Measurements from ENCODE around the gene AQP2. TPM values are rescaled to one million over a fixed set of nuclear protein-coding genes. Genes with fewer than 3 reads are reported as not detected.

The AQP2 gene
- total RNA-seq, 4 donors from 2014 or later = not detected

DNA sequence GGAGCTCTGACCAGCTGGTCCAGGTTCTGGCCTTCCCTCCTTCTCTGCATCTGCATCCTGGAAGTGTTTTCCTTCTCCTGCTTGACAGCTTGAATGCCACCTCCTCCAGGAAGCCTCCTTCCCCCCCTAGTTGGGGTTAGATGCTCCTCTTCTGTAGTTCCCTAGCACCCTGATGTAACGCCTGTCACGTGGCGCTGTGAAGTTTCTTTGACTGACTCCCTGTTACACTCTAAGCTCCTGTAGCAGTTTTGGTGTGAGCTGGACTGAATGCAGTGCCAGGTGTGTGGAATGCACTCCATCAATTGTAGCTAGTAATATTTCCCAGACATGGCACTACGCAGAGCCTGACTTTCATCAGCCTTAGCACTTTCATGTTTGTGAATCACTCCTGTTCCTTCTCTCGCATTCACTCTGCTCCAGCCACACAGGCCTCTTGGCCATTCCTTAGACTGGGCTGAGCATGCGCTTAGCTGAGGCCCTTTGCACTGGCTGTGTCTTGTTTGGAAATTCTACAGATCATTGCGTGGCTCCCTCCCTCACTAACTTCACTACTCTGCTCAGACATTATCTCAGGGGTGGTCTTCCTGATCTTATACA is 44.7 kb upstream of the AQP2 start:
- DNase-seq = no peak
- in situ Hi-C loops (cut with MboI; ENCODE audit: low pct_ligation_motif_present in 1 of 4, low pct_unique_long_range_greater_than_20kb in 1 of 4, low sequenced_read_pairs in 3 of 4) (no loop called here), intact Hi-C loops (cut with DNase I; ENCODE audit: low total_unique reads) (no loop called here)
- H3K36me3 ChIP-seq = no peaks in the 10 kb centered on the region
- no peaks in the 10 kb centered on the region for H3K9me3 ChIP-seq
- H3K27ac ChIP-seq = no peak overlapping the region
- 88 to 100% methylated on average over 2 to 7 of the region's 7 CpGs for WGBS, 2 donors (ENCODE audit: low coverage in 1 of 2)
- TF ChIP-seq POLR2A (IDR thresholded peaks at IDR 0.05) = no peak
- TF ChIP-seq POLR2AphosphoS5 (IDR thresholded peaks at IDR 0.05) = no peak
- TF ChIP-seq EP300 (IDR thresholded peaks at IDR 0.05; ENCODE audit: low read depth) = no peak
- TF ChIP-seq, protein P1, sequence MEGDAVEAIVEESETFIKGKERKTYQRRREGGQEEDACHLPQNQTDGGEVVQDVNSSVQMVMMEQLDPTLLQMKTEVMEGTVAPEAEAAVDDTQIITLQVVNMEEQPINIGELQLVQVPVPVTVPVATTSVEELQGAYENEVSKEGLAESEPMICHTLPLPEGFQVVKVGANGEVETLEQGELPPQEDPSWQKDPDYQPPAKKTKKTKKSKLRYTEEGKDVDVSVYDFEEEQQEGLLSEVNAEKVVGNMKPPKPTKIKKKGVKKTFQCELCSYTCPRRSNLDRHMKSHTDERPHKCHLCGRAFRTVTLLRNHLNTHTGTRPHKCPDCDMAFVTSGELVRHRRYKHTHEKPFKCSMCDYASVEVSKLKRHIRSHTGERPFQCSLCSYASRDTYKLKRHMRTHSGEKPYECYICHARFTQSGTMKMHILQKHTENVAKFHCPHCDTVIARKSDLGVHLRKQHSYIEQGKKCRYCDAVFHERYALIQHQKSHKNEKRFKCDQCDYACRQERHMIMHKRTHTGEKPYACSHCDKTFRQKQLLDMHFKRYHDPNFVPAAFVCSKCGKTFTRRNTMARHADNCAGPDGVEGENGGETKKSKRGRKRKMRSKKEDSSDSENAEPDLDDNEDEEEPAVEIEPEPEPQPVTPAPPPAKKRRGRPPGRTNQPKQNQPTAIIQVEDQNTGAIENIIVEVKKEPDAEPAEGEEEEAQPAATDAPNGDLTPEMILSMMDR (IDR thresholded peaks at IDR 0.05) = no peak
- H3K27me3 ChIP-seq = peaks cover 11% of the 10 kb centered on the region
- H3K4me3 ChIP-seq = no peak overlapping the region
- H3K4me1 ChIP-seq = peaks cover 0 to 7% (median 6%) of the 10 kb centered on the region in 4 donors

DNA sequence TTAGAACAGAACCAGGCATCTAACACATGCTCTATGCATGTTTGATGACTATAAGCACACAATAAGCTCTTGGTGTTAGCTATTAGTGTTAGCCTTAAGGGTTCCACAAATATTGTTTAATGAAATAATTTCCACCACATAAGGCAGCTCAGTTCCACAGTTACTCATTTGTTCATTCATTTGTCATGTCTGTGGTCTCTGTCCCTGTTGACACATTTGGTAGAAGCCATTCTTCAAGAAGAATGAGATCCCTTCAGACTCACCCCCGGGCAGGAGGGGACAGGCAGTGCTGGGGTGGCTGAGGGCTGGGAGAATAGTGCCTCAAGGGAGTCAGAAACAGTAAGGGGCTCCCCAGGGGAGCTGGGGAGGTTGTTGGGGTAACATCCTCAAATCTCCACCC is 43.2 kb upstream of the AQP2 start:
- no peak for DNase-seq
- peaks cover 0 to 7% (median 6%) of the 10 kb centered on the region in 4 donors for H3K4me1 ChIP-seq
- no peak overlapping the region for H3K27ac ChIP-seq
- intact Hi-C loops (cut with DNase I; ENCODE audit: low total_unique reads) (no loop called here), in situ Hi-C loops (cut with MboI; ENCODE audit: low pct_ligation_motif_present in 1 of 4, low pct_unique_long_range_greater_than_20kb in 1 of 4, low sequenced_read_pairs in 3 of 4) (no loop called here)
- TF ChIP-seq, protein P1 (IDR thresholded peaks at IDR 0.05) = no peak
- TF ChIP-seq POLR2A (IDR thresholded peaks at IDR 0.05) = no peak
- TF ChIP-seq POLR2AphosphoS5 (IDR thresholded peaks at IDR 0.05) = no peak
- TF ChIP-seq EP300 (IDR thresholded peaks at IDR 0.05; ENCODE audit: low read depth) = no peak
- no peaks in the 10 kb centered on the region for H3K36me3 ChIP-seq
- 80% methylated on average over 1 of the region's 1 CpG; no CpG with 5 or more reads in 1 of the 2 donors for WGBS, 2 donors (ENCODE audit: low coverage in 1 of 2)
- no peak overlapping the region for H3K4me3 ChIP-seq
- H3K9me3 ChIP-seq = no peaks in the 10 kb centered on the region
- peaks cover 11% of the 10 kb centered on the region for H3K27me3 ChIP-seq

- Histone ChIP-seq H3K4me3 (no peak overlapping the region), H3K9me3 (no peaks in the 10 kb centered on the region), H3K4me1 (peaks cover 0 to 4% (median 0%) of the 10 kb centered on the region in 4 donors), H3K27me3 (peaks cover 7% of the 10 kb centered on the region), H3K36me3 (no peaks in the 10 kb centered on the region), H3K27ac (no peak overlapping the region)
- in situ Hi-C loops (cut with MboI; ENCODE audit: low pct_ligation_motif_present in 1 of 4, low pct_unique_long_range_greater_than_20kb in 1 of 4, low sequenced_read_pairs in 3 of 4) (no loop called here), intact Hi-C loops (cut with DNase I; ENCODE audit: low total_unique reads) (no loop called here)
- TF ChIP-seq POLR2A (IDR thresholded peaks at IDR 0.05) (no peak), POLR2AphosphoS5 (IDR thresholded peaks at IDR 0.05) (no peak), EP300 (IDR thresholded peaks at IDR 0.05; ENCODE audit: low read depth) (no peak)
- TF ChIP-seq, protein P1 (IDR thresholded peaks at IDR 0.05) = no peak
- WGBS, 2 donors (ENCODE audit: low coverage in 1 of 2) = 95 to 100% methylated on average over 3 to 4 of the region's 4 CpGs
- DNase-seq = no peak
Measured at GRCh38 chr12:49909356-49909755, 41.2 kb upstream of the AQP2 start.

- no peaks in the 10 kb centered on the region for H3K4me1 ChIP-seq
- WGBS, 2 donors (ENCODE audit: low coverage in 1 of 2) = 70 to 86% methylated on average over 11 to 16 of the region's 16 CpGs
- DNase-seq = no peak
- H3K4me3 ChIP-seq = no peak overlapping the region
- H3K9me3 ChIP-seq = no peaks in the 10 kb centered on the region
- in situ Hi-C loops (cut with MboI; ENCODE audit: low pct_ligation_motif_present in 1 of 4, low pct_unique_long_range_greater_than_20kb in 1 of 4, low sequenced_read_pairs in 3 of 4) = no loop called here
- H3K36me3 ChIP-seq = no peaks in the 10 kb centered on the region
- H3K27ac ChIP-seq = no peak overlapping the region
- TF ChIP-seq POLR2A (IDR thresholded peaks at IDR 0.05) (no peak), EP300 (IDR thresholded peaks at IDR 0.05; ENCODE audit: low read depth) (no peak), POLR2AphosphoS5 (IDR thresholded peaks at IDR 0.05) (no peak)
- TF ChIP-seq, protein P1 (IDR thresholded peaks at IDR 0.05) = no peak
- H3K27me3 ChIP-seq = peaks cover 2% of the 10 kb centered on the region
- intact Hi-C loops (cut with DNase I; ENCODE audit: low total_unique reads) = no loop called here
Measured at GRCh38 chr12:49909826-49910225, 40.7 kb upstream of the AQP2 start.
